ENCODE data around the gene SLC23A2.

The SLC23A2 gene

DNA sequence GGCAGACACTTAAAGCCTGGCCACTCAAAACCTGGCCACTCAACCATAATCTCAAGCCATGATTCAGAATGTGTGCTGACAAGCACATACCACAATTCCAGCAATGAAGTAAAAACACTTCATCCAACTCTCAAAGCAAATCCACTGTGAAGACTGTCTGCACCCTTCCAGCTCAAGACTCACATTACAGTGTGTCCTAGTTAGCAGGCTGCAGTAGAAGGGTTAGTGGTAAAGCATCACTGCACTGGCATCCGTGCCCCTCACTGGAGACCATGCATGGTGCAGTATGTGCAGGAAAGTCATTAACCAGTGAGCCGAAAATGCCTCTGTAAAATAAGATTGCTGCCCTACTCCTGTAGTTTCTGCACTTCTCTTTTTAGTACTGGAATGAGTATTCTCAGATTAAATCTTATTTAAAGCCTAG lies 43.4 kb downstream of the SLC23A2 start:
- Histone ChIP-seq H3K27ac (ENCODE audit: extremely low read depth, low read depth, low read length) (no peak overlapping the region), H3K36me3 (ENCODE audit: control insufficient read depth in 2 of 2, insufficient read depth in 1 of 2, low read length in 2 of 2) (no peaks in the 10 kb centered on the region; a peak in 1 of 3 replicates), H3K4me1 (ENCODE audit: control insufficient read depth, insufficient read depth, low read length) (peaks cover 3% of the 10 kb centered on the region; the same call in 1 of the 2 replicates), H3K4me3 (ENCODE audit: low read depth, low read length) (no peak overlapping the region), H3K9me3 (ENCODE audit: control insufficient read depth, insufficient read depth, low read depth, low read length) (no peaks in the 10 kb centered on the region)
- ChIA-PET CTCF (interaction anchor here (0.7 to 0.9 kb wide), 2 partner anchors 10 to 143 kb away, joined by 3 to 5 read pairs; no protein-coding TSS in a partner anchor), POLR2A (no interaction called here)
- no peak for TF ChIP-seq SALL2 (tag by site-specific recombination; IDR thresholded peaks at IDR 0.05; ENCODE audit: borderline replicate concordance)
- no peak for TF ChIP-seq ZBTB48 (tag by site-specific recombination; IDR thresholded peaks at IDR 0.05)
- TF ChIP-seq ZNF658 (tag by site-specific recombination; IDR thresholded peaks at IDR 0.05) = no peak
- no peak for TF ChIP-seq ZNF626 (tag by site-specific recombination; IDR thresholded peaks at IDR 0.05)
- TF ChIP-seq, protein P1, sequence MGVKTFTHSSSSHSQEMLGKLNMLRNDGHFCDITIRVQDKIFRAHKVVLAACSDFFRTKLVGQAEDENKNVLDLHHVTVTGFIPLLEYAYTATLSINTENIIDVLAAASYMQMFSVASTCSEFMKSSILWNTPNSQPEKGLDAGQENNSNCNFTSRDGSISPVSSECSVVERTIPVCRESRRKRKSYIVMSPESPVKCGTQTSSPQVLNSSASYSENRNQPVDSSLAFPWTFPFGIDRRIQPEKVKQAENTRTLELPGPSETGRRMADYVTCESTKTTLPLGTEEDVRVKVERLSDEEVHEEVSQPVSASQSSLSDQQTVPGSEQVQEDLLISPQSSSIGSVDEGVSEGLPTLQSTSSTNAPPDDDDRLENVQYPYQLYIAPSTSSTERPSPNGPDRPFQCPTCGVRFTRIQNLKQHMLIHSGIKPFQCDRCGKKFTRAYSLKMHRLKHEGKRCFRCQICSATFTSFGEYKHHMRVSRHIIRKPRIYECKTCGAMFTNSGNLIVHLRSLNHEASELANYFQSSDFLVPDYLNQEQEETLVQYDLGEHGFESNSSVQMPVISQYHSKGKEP (tag by site-specific recombination; IDR thresholded peaks at IDR 0.05) = no peak
- TF ChIP-seq ZNF610 (tag by site-specific recombination; IDR thresholded peaks at IDR 0.05; ENCODE audit: borderline replicate concordance) = no peak
- no peak for TF ChIP-seq ZNF184 (tag by site-specific recombination; IDR thresholded peaks at IDR 0.05)
- no peak for TF ChIP-seq RBAK (tag by site-specific recombination; IDR thresholded peaks at IDR 0.05)
- TF ChIP-seq BCL11A (tag by site-specific recombination; IDR thresholded peaks at IDR 0.05; ENCODE audit: low read depth) = no peak
- no peak for TF ChIP-seq ZBTB20 (tag by site-specific recombination; IDR thresholded peaks at IDR 0.05)
- no peak for TF ChIP-seq ZNF155 (tag by site-specific recombination; IDR thresholded peaks at IDR 0.05)
- TF ChIP-seq, protein P2, sequence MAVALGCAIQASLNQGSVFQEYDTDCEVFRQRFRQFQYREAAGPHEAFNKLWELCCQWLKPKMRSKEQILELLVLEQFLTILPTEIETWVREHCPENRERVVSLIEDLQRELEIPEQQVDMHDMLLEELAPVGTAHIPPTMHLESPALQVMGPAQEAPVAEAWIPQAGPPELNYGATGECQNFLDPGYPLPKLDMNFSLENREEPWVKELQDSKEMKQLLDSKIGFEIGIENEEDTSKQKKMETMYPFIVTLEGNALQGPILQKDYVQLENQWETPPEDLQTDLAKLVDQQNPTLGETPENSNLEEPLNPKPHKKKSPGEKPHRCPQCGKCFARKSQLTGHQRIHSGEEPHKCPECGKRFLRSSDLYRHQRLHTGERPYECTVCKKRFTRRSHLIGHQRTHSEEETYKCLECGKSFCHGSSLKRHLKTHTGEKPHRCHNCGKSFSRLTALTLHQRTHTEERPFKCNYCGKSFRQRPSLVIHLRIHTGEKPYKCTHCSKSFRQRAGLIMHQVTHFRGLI (tag by site-specific recombination; IDR thresholded peaks at IDR 0.05) = no peak
- TF ChIP-seq PRDM2 (tag by site-specific recombination; IDR thresholded peaks at IDR 0.05; ENCODE audit: borderline replicate concordance) = no peak
- TF ChIP-seq, protein P3, sequence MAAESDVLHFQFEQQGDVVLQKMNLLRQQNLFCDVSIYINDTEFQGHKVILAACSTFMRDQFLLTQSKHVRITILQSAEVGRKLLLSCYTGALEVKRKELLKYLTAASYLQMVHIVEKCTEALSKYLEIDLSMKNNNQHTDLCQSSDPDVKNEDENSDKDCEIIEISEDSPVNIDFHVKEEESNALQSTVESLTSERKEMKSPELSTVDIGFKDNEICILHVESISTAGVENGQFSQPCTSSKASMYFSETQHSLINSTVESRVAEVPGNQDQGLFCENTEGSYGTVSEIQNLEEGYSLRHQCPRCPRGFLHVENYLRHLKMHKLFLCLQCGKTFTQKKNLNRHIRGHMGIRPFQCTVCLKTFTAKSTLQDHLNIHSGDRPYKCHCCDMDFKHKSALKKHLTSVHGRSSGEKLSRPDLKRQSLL (tag by site-specific recombination; IDR thresholded peaks at IDR 0.05) = no peak
- TF ChIP-seq ZNF670 (tag by site-specific recombination; IDR thresholded peaks at IDR 0.05; ENCODE audit: low read depth) = no peak
- no peak for TF ChIP-seq ZBTB26 (tag by site-specific recombination; optimal IDR thresholded peaks at IDR 0.05)

All from HEK293 (cell line).